HepG2 (cell line): ENCODE results near the gene TNFRSF11A. TPM values are rescaled to one million over a fixed set of nuclear protein-coding genes. Genes with fewer than 3 reads are reported as not detected.

Source experiments
- BRCA1 ChIP-seq: sonication (generic); formaldehyde crosslinking; IDR thresholded peaks from 2 replicates; pipeline ENCODE4 v1.4.0; 2020; ENCODE audit warnings: missing genetic modification reagents
- CREB1 ChIP-seq, 2 experiments: fragments of 450-650 bp in 1 of 2; IDR thresholded peaks; 2 replicates each; pipeline ENCODE4 v1.6.1; 2016 to 2017; ENCODE audit warnings: control low read depth in 1 of 2, mild to moderate bottlenecking in 1 of 2, missing compliant biosample characterization in 1 of 2, missing genetic modification characterization in 1 of 2
- FOXA3 ChIP-seq: IDR thresholded peaks from 2 replicates; pipeline ENCODE4 v1.6.1; 2016; ENCODE audit warnings: missing genetic modification reagents, missing compliant biosample characterization
- NFE2L1 ChIP-seq: sonication (generic); formaldehyde crosslinking; IDR thresholded peaks from 2 replicates; pipeline ENCODE4 v1.4.0; 2020; ENCODE audit warnings: missing genetic modification reagents, mild to moderate bottlenecking, borderline replicate concordance
- NR2F2 ChIP-seq: IDR thresholded peaks from 2 replicates; pipeline ENCODE4 v1.6.1; 2012; ENCODE audit warnings: low read depth, inconsistent platforms, borderline replicate concordance
- TBP ChIP-seq: sonication (generic); formaldehyde crosslinking; IDR thresholded peaks from 2 replicates; pipeline ENCODE4 v1.5.0; 2020; ENCODE audit warnings: missing genetic modification reagents
- TEAD2 ChIP-seq: sonication (generic); formaldehyde crosslinking; IDR thresholded peaks from 2 replicates; pipeline ENCODE4 v1.9.0; 2021; ENCODE audit warnings: missing genetic modification reagents
- ZEB1 ChIP-seq: IDR thresholded peaks from 2 replicates; pipeline ENCODE4 v1.6.1; 2012; ENCODE audit warnings: mild to moderate bottlenecking, low read depth, inconsistent platforms; ENCODE audit not compliant: insufficient replicate concordance
- ZFP90 ChIP-seq: sonication (generic); formaldehyde crosslinking; IDR thresholded peaks from 2 replicates; pipeline ENCODE4 v1.8.0; 2022; ENCODE audit warnings: missing genetic modification reagents, mild to moderate bottlenecking, inconsistent platforms, borderline replicate concordance
- ZNF207 ChIP-seq: fragments of 450-650 bp; IDR thresholded peaks from 2 replicates; pipeline ENCODE4 v1.6.1; 2016; ENCODE audit warnings: antibody characterized with exemption, borderline replicate concordance
- polyA plus RNA-seq, 8 experiments: library from polyadenylated mRNA; depleted of rRNA in 3 of 8; stranded (reverse) in 7 of 8; unstranded in 1 of 8; fragments of >200 nt; fragmentation: Illumina TruSeq in 4 of 8; extraction: Trizol in 4 of 8; gene quantifications; 2 replicates each; pipeline versions ENCODE4 v1.2.1 to v1.2.3, GENCODE V29; 2011 to 2016; ENCODE audit warnings: low read depth in 4 of 8, missing spikeins in 1 of 8, mixed read lengths in 1 of 8; ENCODE audit not compliant: insufficient read depth in 1 of 8
- total RNA-seq, 5 experiments: library from RNA; depleted of rRNA; stranded (reverse); fragments of >200 nt; fragmentation: Illumina TruSeq; extraction: Trizol; gene quantifications; 2 replicates each; pipeline ENCODE4 v1.2.3, GENCODE V29; 2016; ENCODE audit warnings: low read depth in 1 of 5
- TF ChIP-seq, protein P1 (sequence below): sonication (generic); formaldehyde crosslinking; IDR thresholded peaks from 2 replicates; pipeline ENCODE4 v1.5.0; 2020; ENCODE audit warnings: mild to moderate bottlenecking, missing genetic modification reagents
- TF ChIP-seq, protein P2 (sequence below): sonication (generic); formaldehyde crosslinking; IDR thresholded peaks from 2 replicates; pipeline ENCODE4 v1.5.0; 2020; ENCODE audit warnings: mild to moderate bottlenecking, missing genetic modification reagents
- TF ChIP-seq, protein P3 (sequence below): sonication (generic); formaldehyde crosslinking; IDR thresholded peaks from 2 replicates; pipeline ENCODE4 v1.4.0; 2020; ENCODE audit warnings: mild to moderate bottlenecking, missing genetic modification reagents

TNFRSF11A gene
- total and polyA plus RNA-seq, 2 of the 13 experiments (the other 11 are each of a cell fraction or from before 2014, with no cell fraction given): 4.6 to 6.4 TPM

DNA sequence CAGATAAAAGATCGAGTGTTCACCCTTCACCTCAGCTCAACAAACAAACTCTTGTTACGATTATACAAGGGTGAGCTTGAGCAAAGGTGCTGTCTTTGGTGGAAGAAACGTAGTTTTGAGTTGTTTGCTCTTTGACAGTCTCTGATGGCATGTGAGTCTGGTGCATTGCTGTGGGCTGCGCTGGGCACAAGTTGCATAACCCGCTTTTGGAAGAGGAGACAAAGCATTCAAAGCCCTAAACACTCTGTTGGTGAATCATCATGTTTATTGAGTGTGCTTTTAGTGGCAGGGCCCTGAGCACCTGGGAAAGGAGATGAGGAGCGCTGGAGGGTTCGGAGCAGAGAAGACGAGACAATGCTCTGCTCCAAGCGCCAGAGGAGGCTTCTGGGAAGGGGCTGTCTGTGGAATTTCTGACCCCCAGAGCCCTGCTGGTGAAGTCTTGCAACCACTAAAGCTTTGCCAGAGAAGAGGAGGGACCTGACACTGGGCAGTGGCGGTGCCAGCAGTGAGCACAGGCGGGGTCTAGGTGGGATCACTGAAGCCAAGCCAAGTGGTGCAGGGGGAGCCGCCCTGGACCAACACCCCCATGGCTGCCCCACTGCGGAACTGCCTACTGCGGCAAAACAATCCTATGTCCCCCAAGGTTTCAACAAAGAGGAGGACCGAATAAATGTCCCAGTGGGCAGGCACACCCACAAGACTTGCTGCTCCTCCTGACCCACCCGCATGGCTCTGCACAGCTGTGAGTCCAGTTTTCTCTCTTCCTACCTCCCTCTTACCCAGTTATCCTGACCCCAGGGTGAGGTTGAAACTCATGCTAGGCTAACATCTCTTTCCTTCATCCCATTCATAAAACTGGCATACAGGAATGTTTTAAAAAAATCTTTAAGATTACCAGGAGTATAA lies 64.0 kb downstream of the TNFRSF11A start (continued):
- TF ChIP-seq, protein P1, sequence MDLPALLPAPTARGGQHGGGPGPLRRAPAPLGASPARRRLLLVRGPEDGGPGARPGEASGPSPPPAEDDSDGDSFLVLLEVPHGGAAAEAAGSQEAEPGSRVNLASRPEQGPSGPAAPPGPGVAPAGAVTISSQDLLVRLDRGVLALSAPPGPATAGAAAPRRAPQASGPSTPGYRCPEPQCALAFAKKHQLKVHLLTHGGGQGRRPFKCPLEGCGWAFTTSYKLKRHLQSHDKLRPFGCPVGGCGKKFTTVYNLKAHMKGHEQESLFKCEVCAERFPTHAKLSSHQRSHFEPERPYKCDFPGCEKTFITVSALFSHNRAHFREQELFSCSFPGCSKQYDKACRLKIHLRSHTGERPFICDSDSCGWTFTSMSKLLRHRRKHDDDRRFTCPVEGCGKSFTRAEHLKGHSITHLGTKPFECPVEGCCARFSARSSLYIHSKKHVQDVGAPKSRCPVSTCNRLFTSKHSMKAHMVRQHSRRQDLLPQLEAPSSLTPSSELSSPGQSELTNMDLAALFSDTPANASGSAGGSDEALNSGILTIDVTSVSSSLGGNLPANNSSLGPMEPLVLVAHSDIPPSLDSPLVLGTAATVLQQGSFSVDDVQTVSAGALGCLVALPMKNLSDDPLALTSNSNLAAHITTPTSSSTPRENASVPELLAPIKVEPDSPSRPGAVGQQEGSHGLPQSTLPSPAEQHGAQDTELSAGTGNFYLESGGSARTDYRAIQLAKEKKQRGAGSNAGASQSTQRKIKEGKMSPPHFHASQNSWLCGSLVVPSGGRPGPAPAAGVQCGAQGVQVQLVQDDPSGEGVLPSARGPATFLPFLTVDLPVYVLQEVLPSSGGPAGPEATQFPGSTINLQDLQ (CRISPR knock-in tag): no peak
- no peak for TF ChIP-seq ZFP90 (CRISPR knock-in tag)
- TF ChIP-seq, protein P2, sequence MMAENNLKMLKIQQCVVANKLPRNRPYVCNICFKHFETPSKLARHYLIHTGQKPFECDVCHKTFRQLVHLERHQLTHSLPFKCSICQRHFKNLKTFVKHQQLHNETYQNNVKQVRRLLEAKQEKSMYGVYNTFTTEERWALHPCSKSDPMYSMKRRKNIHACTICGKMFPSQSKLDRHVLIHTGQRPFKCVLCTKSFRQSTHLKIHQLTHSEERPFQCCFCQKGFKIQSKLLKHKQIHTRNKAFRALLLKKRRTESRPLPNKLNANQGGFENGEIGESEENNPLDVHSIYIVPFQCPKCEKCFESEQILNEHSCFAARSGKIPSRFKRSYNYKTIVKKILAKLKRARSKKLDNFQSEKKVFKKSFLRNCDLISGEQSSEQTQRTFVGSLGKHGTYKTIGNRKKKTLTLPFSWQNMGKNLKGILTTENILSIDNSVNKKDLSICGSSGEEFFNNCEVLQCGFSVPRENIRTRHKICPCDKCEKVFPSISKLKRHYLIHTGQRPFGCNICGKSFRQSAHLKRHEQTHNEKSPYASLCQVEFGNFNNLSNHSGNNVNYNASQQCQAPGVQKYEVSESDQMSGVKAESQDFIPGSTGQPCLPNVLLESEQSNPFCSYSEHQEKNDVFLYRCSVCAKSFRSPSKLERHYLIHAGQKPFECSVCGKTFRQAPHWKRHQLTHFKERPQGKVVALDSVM (CRISPR knock-in tag): no peak
- TF ChIP-seq BRCA1: no peak
- TF ChIP-seq, protein P3, sequence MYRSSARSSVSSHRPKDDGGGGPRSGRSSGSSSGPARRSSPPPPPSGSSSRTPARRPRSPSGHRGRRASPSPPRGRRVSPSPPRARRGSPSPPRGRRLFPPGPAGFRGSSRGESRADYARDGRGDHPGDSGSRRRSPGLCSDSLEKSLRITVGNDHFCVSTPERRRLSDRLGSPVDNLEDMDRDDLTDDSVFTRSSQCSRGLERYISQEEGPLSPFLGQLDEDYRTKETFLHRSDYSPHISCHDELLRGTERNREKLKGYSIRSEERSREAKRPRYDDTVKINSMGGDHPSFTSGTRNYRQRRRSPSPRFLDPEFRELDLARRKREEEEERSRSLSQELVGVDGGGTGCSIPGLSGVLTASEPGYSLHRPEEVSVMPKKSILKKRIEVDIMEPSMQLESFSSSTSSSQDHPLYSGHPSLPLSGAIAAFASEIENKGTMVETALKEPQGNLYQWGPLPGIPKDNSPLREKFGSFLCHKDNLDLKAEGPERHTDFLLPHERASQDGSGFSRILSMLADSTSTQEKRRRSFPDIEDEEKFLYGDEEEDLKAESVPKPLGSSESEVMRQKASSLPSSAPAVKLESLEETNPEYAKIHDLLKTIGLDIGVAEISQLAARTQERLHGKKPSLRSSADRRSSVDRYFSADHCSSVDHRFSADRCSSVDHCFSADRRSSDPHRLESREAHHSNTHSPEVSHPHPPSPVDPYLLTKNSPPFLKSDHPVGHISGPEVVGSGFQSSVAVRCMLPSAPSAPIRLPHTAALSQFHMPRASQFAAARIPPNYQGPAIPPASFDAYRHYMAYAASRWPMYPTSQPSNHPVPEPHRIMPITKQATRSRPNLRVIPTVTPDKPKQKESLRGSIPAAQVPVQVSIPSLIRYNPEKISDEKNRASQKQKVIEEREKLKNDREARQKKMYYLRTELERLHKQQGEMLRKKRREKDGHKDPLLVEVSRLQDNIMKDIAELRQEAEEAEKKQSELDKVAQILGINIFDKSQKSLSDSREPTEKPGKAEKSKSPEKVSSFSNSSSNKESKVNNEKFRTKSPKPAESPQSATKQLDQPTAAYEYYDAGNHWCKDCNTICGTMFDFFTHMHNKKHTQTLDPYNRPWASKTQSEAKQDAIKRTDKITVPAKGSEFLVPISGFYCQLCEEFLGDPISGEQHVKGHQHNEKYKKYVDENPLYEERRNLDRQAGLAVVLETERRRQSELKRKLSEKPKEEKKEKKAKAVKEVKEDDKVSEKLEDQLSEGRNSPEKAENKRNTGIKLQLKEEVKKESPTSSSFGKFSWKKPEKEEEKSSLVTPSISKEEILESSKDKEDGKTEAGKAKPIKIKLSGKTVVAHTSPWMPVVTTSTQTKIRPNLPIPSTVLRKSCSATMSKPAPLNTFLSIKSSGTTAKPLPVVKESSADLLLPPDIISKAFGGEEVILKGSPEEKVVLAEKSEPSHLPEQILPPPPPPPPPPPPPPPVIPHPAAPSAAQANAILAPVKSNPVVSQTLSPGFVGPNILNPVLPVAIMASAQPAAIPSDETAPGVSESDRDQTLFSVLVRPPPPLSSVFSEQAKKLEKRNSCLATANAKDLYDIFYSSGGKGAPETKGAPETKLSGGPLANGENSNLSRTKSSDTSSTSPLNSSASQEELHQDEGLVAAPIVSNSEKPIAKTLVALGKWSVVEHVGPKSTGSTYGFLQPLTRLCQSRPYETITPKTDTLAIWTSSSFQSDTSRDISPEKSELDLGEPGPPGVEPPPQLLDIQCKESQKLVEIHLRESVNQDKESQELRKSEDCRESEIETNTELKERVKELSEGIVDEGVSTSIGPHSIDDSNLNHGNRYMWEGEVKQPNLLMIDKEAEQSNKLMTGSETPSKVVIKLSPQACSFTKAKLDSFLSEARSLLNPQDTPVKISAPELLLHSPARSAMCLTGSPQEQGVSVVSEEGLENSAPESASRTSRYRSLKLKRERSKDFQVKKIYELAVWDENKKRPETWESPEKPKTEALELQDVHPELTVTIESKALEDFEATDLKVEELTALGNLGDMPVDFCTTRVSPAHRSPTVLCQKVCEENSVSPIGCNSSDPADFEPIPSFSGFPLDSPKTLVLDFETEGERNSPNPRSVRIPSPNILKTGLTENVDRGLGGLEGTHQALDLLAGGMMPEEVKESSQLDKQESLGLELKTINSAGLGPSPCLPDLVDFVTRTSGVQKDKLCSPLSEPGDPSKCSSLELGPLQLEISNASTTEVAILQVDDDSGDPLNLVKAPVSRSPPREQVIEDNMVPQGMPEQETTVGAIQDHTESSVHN (CRISPR knock-in tag): no peak
- TF ChIP-seq FOXA3 (CRISPR knock-in tag): peak; percentile 55
- no peak for TF ChIP-seq ZEB1
- no peak for TF ChIP-seq CREB1 (IDR thresholded peaks at IDR 0.05)
- TF ChIP-seq CREB1 (CRISPR knock-in tag; IDR thresholded peaks at IDR 0.05): no peak; the same call in 1 of the 2 replicates
- no peak for TF ChIP-seq NFE2L1 (CRISPR knock-in tag)
- no peak for TF ChIP-seq NR2F2
- TF ChIP-seq ZNF207: no peak
- TF ChIP-seq TEAD2 (CRISPR knock-in tag): no peak
- TF ChIP-seq TBP: no peak
